PFSK-1 (cell line): ENCODE measurements around the gene TFCP2L1.

Source experiments
- FOXP2 ChIP-seq: optimal IDR thresholded peaks from 2 replicates; pipeline ENCODE3; 2011; ENCODE audit warnings: borderline replicate concordance, control low read depth, inconsistent platforms; ENCODE audit not compliant: insufficient read depth; ENCODE audit errors: extremely low read length, extremely low read depth
- POLR2AphosphoS5 ChIP-seq: IDR thresholded peaks from 2 replicates; pipeline ENCODE4 v1.6.1; 2012; ENCODE audit warnings: low read depth, mild to moderate bottlenecking, control low read depth, low read length, moderate library complexity
- REST ChIP-seq, 2 experiments: IDR thresholded peaks; 2 replicates each; pipeline versions ENCODE4 v1.6.1 to v1.8.0; 2011 to 2012; ENCODE audit warnings: low read depth in 2 of 2, low read length in 2 of 2, control low read depth in 1 of 2, inconsistent platforms in 1 of 2, mild to moderate bottlenecking in 1 of 2, moderate library complexity in 1 of 2; ENCODE audit not compliant: insufficient read depth in 1 of 2
- SIN3A ChIP-seq: IDR thresholded peaks from 2 replicates; pipeline ENCODE4 v1.6.1; 2012; ENCODE audit warnings: mild to moderate bottlenecking, low read length, moderate library complexity, borderline replicate concordance; ENCODE audit not compliant: insufficient read depth
- TAF1 ChIP-seq: IDR thresholded peaks from 2 replicates; pipeline ENCODE4 v1.6.1; 2012; ENCODE audit warnings: low read length, control low read depth, borderline replicate concordance; ENCODE audit not compliant: insufficient read depth

The TFCP2L1 gene

GRCh38 chr2:121173112-121173511 is 111.9 kb downstream of the TFCP2L1 start:
- TF ChIP-seq TAF1 (no peak), SIN3A (no peak), POLR2AphosphoS5 (no peak), REST (IDR thresholded peaks at IDR 0.05; ENCODE audit: insufficient read depth in 1 of 2, low read depth in 2 of 2, low read length in 2 of 2) (no peak), FOXP2 (no peak)

GRCh38 chr2:121172456-121172855 is 112.5 kb downstream of the TFCP2L1 start:
- TF ChIP-seq POLR2AphosphoS5: no peak
- no peak for TF ChIP-seq FOXP2

- TF ChIP-seq TAF1: no peak
- TF ChIP-seq POLR2AphosphoS5: no peak
- no peak for TF ChIP-seq FOXP2
- TF ChIP-seq REST (IDR thresholded peaks at IDR 0.05; ENCODE audit: insufficient read depth in 1 of 2, low read depth in 2 of 2, low read length in 2 of 2): no peak
- no peak for TF ChIP-seq SIN3A
These were observed 113.3 kb downstream of the TFCP2L1 start for GRCh38 chr2:121171625-121172119.

GRCh38 chr2:121170577-121170976 is 114.4 kb downstream of the TFCP2L1 start:
- no peak for TF ChIP-seq SIN3A
- TF ChIP-seq FOXP2: no peak
- no peak for TF ChIP-seq POLR2AphosphoS5
- TF ChIP-seq TAF1: no peak
- TF ChIP-seq REST (IDR thresholded peaks at IDR 0.05; ENCODE audit: insufficient read depth in 1 of 2, low read depth in 2 of 2, low read length in 2 of 2): no peak

GRCh38 chr2:121167411-121167810 is 117.6 kb downstream of the TFCP2L1 start:
- TF ChIP-seq REST (IDR thresholded peaks at IDR 0.05; ENCODE audit: insufficient read depth in 1 of 2, low read depth in 2 of 2, low read length in 2 of 2) (no peak), SIN3A (no peak), FOXP2 (no peak), POLR2AphosphoS5 (no peak), TAF1 (no peak)
